Neutrophil (primary cell): ENCODE results near the gene A3GALT2.

Experiments
- H3K27ac ChIP-seq: fragments of 200-600 bp; sonication (generic); 2 replicates; pipeline ENCODE4 v1.5.1; 2016; ENCODE audit warnings: mild to moderate bottlenecking, moderate library complexity
- H3K27me3 ChIP-seq: fragments of 200-600 bp; sonication (generic); 2 replicates; pipeline ENCODE4 v1.6.0; 2016; ENCODE audit warnings: mild to moderate bottlenecking
- H3K36me3 ChIP-seq: fragments of 200-600 bp; sonication (generic); 2 replicates; pipeline ENCODE4 v1.5.1; 2017
- H3K4me1 ChIP-seq, 2 experiments: fragments of 200-600 bp in 1 of 2; sonication (generic) in 1 of 2; 1 replicate in 1 of 2; 2 replicates in 1 of 2; pipeline versions ENCODE4 v1.5.1 to v1.6.1; 2013 to 2016; ENCODE audit warnings: low read depth in 1 of 2, low read length in 1 of 2, mild to moderate bottlenecking in 1 of 2, moderate library complexity in 1 of 2; ENCODE audit not compliant: control insufficient read depth in 1 of 2, insufficient read depth in 1 of 2
- H3K4me3 ChIP-seq, 2 experiments: fragments of 200-600 bp in 1 of 2; sonication (generic) in 1 of 2; 1 replicate in 1 of 2; 2 replicates in 1 of 2; pipeline ENCODE4 v1.5.1; 2013 to 2016; ENCODE audit warnings: low read depth in 1 of 2, low read length in 1 of 2, mild to moderate bottlenecking in 1 of 2, moderate library complexity in 1 of 2
- H3K9me3 ChIP-seq: fragments of 200-600 bp; sonication (generic); 2 replicates; pipeline ENCODE4 v1.5.1; 2016
- CTCF ChIP-seq: fragments of 200-600 bp; sonication (generic); IDR thresholded peaks from 2 replicates; pipeline ENCODE4 v1.5.1; 2016; ENCODE audit warnings: antibody characterized with exemption

Gene A3GALT2

GRCh38 chr1:33350611-33351280 lies 29.8 kb upstream of the A3GALT2 start:
- peak overlapping the region; percentile 98 for H3K27ac ChIP-seq
- H3K4me1 ChIP-seq, result peaks cover 42% of the 10 kb centered on the region in 2 experiments
- peak overlapping the region; percentile 58 to 69 for H3K4me3 ChIP-seq
- H3K36me3 ChIP-seq, result peaks cover 17% of the 10 kb centered on the region
- H3K9me3 ChIP-seq, result no peaks in the 10 kb centered on the region
- no peaks in the 10 kb centered on the region for H3K27me3 ChIP-seq
- TF ChIP-seq CTCF, result no peak

GRCh38 chr1:33349778-33350610 lies 29.1 kb upstream of the A3GALT2 start:
- Histone ChIP-seq H3K36me3 (peaks cover 20% of the 10 kb centered on the region), H3K4me3 (peak overlapping the region; percentile 69 to 91), H3K4me1 (peaks cover 49% of the 10 kb centered on the region in 2 experiments), H3K27me3 (no peaks in the 10 kb centered on the region), H3K27ac (peak overlapping the region; percentile 98), H3K9me3 (no peaks in the 10 kb centered on the region)
- peak; percentile 23 for TF ChIP-seq CTCF

DNA sequence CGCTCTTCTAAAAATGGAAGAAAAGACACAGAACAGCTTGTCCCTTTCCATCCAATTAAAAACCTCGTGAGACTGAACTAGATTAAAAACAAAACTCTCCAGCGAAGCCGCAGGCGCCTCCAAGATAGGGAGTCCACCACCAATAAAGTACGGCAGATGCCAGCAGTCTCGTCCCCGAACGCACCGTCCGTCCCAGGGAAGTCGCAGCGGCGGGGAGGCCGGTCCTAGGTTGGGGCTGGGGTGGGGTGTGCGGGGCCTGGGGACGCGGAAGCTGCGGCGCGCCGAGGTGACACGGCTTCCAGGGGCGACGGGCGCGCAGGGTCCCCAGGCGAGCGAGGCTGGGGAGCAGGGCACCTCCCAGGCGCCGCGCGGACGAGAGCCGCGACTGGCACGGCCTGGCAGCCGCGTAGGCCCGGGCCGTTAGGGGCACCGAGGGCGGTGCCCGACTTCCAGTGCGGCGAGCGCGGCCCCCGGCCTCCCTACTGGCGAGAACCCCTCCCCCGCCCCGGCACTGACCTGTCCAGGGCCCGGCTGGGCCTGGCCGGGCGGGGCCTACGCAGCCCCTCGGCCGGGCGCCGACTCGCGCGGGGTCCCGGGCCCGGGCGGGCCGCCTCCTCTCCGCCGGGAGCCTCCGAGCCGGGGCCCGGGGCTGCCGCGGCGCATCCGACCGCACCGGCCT lies 28.3 kb upstream of the A3GALT2 start:
- peak overlapping the region; percentile 98 for H3K27ac ChIP-seq
- peak; percentile 13 for TF ChIP-seq CTCF
- H3K4me1 ChIP-seq, result peaks cover 57% of the 10 kb centered on the region in 2 experiments
- H3K4me3 ChIP-seq, result peak overlapping the region; percentile 73 to 91
- no peaks in the 10 kb centered on the region for H3K27me3 ChIP-seq
- H3K36me3 ChIP-seq, result peaks cover 25% of the 10 kb centered on the region
- H3K9me3 ChIP-seq, result no peaks in the 10 kb centered on the region

- Histone ChIP-seq H3K36me3 (peaks cover 28% of the 10 kb centered on the region), H3K27ac (peak overlapping the region; percentile 98), H3K4me3 (peak overlapping the region; percentile 73 to 91), H3K9me3 (no peaks in the 10 kb centered on the region), H3K27me3 (no peaks in the 10 kb centered on the region), H3K4me1 (peaks cover 62% of the 10 kb centered on the region in 2 experiments)
- no peak for TF ChIP-seq CTCF
Measured at GRCh38 chr1:33348676-33349080, 27.8 kb upstream of the A3GALT2 start.

- no peaks in the 10 kb centered on the region for H3K9me3 ChIP-seq
- no peaks in the 10 kb centered on the region for H3K27me3 ChIP-seq
- peaks cover 67% of the 10 kb centered on the region in 2 experiments for H3K4me1 ChIP-seq
- H3K4me3 ChIP-seq, result peak overlapping the region; percentile 73 to 91
- peaks cover 31% of the 10 kb centered on the region for H3K36me3 ChIP-seq
- peak overlapping the region; percentile 98 for H3K27ac ChIP-seq
- TF ChIP-seq CTCF, result no peak
Measured at GRCh38 chr1:33348194-33348593, 27.3 kb upstream of the A3GALT2 start.
